Smooth muscle cell of the brain vasculature (primary cell): ENCODE measurements around the gene CCNG2.

Source experiments
- DNase-seq: peaks from one replicate; pipeline ENCODE4 v3.0.0-alpha.2; 2012; ENCODE audit warnings: low read depth, low spot score

Gene CCNG2

DNA sequence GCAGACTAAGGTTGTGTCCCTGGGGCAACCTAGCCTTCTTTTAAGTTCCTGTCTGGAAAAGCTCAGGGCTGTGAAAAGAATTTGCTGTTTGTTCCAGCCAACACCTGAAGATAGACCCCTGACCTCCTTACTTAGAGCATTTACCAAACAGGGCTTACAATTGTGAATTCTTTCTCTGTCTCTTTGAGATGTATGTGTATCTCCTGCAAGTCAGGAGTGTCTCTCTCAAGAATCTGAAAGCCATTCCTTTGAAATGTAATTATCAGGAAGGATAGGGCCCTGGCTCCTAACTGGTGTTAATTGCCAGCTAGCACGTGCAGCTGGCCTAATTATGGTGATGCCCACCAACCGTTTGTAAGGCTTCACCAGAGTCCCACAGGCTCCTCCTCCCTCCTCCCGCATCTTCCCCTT, 18.2 kb downstream of the CCNG2 start:
- no peak for DNase-seq

DNA sequence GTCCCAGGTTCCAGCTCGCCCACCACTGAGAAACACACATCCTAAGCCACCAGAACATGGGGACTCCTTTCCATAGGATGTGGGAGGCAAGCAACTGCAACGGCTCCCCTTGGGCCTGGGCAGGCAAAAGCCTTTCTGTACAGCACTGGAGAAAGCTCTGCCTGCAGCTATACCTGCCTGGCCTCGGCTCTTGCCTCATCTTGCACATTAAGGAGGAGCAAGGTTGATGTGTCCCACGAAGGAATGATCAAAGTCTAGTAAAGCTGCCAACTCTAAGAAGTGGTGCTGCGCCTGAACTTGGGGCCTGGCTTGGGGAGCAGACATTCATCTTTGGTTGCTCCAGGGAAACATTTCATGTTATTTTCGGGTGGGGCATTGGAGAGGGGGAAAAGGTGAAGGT, 19.6 kb downstream of the CCNG2 start:
- DNase-seq: no peak

DNA sequence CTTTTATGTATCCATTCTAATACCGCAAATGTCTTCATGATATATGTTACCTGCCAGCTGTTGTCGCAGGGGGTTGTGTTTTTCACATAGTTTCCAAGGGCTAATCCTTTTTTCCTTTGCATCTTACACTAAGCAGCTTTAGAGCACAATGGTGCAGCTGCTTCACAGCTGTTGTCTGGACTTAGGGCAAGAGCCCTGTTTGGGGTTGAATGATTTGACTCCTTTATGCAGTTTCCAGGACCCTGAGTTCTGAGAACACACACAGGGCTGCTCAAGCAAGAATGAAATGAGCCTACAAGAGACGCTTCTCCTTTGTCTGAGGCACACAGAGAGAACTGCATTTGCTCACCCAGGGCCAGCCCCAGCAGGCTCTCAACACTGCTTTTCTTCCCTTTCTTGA, 20.2 kb downstream of the CCNG2 start:
- no peak for DNase-seq

DNA sequence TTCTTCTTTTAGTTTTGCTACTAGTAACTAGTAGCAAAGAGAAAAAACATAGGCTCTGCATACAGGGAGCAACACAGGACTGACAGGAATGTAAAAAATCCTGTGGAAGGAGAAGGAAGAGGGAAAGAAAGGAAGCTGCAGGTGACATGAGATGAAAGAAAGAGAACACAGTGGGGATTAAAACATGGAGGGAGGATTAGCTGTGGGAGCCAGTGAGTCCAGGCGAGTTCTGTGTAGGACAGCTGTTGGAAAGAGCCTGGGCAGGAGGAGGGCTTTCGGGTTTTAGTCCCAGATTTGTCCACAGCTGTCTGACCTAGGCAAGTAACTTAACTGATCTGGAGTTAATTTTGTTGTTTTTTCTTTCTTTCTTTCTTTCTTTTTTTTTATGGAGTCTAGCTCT, 21.6 kb downstream of the CCNG2 start:
- DNase-seq: no peak

DNA sequence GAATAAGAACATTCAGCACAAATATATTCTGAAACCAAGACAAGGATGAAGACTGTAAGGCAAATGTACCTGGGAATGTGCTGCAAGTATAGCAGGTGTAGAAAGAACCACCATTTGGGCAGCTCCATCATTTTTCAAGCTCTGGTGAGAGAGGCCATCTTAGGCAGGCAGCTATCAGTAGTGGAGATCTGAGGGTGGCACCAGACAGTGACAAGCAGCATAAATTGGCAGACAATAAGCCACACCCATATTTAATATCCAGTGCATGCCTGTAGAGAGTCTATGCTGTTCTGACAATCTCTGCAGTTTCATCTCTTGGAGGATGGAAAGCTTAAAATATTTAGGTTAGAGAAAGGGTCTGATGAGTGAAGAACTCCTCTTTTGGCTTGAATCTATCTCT, 22.5 kb downstream of the CCNG2 start:
- DNase-seq: no peak

DNA sequence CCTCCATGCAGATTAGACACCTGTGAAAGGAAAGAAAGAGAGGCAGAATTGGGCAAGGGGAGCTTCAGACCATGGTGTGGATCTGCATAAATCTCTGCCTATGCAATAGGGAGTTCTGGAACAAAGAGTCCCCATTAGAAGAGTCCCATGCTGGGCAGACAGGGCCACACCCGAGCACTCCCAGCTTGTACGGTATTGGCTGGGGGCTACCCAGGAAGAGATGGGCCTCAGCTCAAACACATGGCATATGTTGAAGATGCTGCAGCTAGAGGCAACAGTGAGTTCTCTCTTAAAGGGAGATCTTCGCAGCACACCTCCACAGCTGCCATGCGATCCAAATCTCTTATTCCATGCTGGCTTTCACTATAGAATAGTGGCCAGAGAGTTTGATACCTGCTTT, 24.7 kb downstream of the CCNG2 start:
- no peak for DNase-seq

DNA sequence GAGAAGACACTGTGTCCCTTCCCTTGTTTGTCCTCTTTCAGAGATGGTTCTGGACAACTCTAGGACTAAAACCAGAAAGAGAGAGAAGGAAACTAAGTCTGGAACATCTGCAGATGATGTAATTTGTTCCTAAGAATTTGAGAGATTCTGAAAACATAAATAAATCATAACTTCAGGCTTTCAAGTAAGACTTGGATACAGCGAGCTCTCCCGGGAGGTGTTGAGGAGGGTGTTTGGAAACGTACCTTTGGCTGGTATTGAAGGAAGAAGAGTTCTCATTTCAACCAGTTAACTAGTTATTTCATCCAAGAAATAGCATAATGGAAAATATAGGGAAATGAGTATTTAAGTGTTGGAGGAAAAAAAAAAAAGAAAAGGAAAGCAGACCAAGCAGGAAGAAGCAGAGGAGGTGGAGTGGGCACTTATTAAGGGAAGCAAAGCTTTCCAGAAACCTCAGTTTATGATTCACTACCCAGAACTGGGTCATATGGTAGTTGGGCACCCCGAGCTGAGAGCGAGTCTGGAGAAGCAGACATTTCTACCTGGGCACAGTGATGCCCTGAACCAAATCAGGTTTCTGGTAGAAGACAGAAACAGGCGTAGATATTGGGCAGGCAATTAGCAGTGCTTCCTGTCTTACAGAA, 26.9 kb downstream of the CCNG2 start:
- DNase-seq: no peak

DNA sequence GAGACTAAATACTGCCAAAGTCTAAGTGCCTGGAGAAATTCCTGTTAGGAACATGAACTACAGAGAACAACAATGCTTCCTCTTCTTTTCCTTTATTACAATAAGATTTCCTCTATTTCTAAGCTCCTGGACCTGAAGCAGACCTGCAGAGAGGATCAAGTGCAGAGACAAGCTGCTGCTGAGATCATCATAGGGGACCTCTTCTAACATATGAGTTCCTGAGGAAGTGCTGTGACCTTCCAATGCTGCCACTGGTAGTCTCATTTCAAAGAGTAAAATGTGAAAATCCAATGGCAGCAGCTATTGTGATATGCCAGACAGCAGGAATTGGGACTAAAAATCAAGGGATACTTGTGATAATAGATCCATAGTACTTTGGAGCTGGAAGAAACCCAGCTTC, 28.0 kb downstream of the CCNG2 start:
- DNase-seq: no peak

DNA sequence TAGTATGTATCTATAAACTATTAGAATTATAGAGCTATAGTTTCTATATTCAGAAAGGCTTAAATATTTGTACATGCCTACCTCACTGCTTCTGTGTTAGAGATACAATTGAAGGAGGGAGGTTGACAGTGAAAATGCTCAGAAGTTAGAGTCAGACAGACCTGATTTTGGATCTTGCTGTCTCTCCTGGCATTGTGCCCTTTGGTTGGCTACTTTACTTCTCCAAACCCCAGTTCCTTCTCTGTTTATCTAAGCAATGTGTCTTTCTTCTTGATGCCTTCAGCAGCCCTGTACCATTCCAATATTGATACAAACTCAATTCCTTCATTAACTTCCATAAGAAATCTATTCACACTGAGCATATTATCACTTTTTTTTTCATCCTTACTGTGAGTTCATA, 28.7 kb downstream of the CCNG2 start:
- no peak for DNase-seq

DNA sequence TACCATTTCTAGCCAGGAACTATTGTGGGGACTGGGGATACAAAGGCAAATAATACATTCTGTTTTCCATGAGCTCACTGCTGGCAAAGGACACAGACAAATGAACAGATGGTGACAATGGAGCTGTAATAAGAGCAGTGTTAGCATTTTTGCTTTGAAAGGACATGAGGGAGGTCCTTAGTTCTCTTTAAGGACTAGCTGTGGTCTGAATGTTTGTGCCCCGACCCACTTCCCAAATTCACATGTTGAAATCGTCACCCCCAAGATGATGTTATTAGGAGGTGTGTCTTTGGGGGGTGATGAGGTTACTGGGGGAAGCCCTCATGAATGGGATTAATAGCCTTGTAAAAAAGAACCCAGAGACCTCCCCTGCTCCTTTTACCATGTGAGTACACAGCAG, 30.3 kb downstream of the CCNG2 start:
- no peak for DNase-seq

DNA sequence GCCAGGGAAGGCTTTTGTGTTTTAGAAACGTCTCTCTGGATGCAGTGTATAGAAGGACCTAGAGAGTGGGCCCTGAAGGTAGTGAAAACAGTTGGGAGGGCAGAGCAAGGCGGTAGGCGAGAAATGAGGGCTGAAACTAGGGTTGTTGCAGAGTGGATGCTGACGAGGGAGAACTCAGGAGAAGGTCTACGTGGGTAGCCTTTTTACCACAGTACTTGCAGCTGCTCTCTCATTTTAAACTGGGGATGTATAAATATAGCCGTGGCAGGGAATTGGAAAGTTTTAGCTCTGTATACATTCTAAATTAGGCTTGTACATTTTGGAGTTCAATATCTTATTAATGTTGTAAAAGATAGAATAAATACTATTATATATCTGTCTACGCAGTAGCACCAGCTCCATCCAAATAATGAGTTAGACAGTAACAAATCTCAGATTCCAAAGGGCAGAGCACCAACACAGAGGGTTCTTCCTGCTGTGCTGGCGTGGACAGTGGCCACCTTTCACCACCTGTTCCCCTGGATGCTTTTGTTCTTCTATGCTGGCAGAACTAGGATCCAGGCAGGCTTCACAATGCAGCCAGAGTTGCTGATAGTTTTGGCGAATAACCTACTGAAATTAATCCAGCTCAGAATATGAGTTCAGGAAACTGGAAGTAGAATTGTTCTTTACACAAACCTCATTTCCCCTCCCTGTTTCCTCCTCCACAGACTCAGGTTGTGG, 31.7 kb downstream of the CCNG2 start:
- no peak for DNase-seq

DNA sequence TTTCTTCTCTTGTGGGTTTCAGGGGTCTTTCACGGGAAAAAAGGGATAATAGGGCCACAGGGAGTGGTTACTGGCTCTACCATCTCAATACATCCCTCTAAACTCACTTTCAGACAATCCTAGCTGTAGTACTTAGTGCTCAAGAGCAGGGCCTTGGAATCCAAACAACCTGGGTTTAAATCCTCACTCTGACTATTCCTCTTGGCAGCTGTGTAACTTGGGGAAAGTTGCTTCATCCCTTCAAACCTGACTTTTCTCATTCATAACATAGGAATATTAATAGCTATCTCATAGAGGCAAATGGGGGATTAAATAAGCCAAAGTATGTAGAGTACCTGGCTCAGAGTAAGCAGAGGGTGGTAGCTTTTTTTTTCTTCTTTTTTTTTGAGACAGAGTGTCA, 32.4 kb downstream of the CCNG2 start:
- DNase-seq: no peak

DNA sequence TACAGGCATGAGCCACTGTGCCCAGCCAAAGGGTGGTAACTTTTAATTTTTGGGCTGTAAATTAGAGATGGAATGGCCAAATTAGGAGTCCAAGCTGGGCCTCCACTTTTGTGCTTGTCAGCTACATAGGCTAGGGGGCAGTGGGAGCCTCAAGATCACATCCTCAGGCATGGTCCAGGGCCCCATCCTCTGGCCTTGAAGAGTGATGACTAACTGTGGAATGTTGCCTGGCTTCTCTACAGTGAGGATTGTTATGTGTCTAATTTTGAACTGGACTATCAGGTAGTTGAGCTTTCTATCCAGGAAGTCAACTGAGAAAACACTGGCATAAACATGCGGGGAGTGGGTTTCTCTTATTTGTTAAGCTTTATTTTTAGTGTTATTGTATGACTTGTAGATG, 33.0 kb downstream of the CCNG2 start:
- no peak for DNase-seq

DNA sequence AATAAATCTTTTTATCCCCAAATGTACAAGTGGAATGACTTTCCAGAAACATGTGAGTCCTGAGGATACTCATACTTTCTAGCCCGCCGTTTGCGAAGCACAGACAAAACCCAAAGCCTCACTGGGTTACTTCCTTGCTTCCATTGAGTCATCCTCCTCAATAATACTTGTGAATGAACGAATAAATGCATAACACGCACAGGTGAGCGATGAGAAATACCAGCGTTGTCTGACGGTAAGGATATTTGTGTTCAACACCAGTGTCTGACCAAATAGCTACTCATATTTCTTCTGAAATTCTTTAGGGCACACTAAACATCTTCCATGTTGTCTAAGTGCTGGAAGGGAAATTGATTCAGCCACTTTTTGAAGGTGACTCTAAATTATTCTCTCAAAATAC, 36.0 kb downstream of the CCNG2 start:
- DNase-seq: no peak

DNA sequence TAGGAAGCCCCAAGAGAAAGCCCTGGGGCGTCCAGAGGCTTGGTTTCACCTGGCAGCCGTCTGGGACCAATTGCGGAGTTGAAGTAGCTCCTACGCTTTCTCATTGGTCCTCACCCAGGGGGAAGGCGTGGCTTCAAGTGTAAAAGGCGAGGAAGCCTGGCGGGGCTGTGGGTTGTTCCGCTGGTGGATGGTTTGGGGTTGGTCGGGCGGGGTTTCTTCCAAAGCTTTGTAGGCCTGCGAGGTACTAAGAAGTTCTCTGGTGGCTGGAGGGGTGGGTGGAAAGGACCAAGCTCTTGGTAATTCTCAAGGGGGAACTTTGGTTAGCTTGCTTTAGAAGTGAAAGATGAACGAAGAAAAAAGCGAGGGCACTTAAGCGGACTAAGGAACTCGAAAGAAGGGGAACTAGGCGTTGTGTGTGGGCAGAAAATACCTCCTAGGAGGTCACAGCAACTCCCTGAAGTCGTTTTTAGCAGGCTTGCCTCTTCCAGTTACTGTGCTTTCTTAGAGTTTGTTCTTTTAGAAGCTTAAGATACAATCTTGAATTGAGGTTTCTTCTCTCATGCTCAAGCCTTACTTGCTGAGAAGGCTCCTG, 36.6 kb downstream of the CCNG2 start:
- DNase-seq: no peak

DNA sequence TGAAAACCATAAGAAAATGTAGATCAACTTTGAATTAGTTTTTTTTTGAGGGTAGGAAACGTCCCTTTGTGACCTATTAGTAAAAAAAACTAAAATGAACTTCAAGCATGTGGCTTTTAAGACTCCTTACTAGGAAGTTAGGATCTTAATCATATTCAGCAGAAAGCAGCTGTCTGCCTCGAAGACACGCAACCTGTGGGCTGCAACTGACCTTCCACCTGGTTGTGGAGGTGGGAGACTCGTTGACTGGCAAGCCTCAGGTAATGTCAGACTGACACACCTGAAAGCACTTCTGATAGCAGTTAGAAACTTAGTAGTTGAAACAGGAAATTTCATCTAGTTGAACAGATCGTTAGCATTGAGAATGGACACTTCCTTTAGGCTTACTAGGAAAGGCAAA, 37.4 kb downstream of the CCNG2 start:
- no peak for DNase-seq

DNA sequence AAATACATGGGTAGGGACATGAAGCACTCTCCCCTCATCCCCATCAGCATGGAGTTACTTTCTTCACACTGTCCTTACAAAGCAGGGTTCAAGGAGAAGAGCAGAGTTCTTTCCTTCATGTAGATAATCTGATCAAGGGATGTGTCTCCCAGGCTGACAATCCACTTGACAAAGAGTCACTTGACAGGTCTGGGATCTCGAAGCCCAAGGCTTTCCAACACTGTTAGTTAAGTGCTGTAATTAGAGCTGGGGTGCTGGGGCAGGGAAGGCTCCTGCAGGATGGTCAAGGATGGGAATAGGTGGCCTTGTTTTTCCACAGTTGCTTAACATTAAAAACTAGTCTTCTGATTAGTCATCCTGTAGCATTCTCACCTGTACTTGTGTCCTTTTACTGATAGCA, 38.0 kb downstream of the CCNG2 start:
- no peak for DNase-seq

DNA sequence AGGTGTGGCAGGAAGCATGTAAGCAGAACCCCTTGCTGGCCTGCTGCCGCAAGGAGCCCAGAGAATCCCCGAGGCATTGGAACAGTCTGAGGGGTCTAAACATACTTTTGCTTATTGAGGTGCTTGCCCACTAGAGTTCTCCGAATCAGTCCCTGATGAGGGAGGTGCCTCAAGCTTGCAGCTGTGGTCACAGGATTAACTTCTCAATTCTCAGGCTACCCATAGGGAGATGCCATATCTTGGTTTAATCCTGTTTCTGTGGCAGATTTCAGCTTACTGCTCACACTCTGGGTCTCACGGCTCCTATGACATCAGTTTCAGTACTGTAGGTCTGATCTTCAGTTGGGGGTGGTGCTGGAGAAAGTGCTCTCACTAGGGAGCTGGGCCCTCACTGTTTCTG, 39.9 kb downstream of the CCNG2 start:
- no peak for DNase-seq

DNA sequence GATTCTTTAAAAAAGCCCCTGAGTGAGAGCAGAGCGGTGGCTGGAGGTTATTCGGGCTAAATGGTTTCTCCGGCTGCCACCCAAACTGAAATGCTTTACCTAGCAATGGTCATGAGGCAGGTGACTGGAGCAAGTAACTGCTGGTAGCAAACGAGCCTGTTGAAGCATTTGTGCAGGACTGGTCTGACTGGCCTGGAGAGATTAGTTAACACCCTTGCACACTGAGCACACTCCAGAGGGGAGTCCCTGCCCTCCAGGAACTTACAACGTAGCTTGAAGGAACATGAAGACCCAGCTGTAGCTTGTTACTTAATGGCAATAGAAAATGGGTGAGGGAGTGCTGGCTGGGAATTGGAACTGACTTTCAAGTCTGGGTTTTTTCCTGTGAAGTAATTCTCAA, 40.4 kb downstream of the CCNG2 start:
- no peak for DNase-seq

DNA sequence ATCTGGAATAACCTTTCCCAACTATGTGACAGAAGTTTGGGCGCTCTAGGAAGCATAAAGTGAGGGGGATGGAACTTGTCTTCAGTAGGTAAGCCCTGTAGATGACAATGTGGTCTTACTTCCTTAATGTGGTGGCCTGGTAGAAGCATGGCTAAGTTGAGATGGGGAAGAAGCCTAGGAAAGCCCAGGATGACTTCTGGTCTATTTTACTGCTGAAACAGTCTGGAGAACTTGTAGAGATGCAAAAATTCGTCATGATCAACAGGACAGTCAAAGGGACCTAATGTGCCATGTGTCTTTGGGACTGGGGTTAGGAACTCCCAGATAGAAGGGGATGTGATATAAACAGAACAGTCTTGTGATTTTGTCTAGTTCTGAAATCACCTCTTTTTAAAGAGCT, 40.8 kb downstream of the CCNG2 start:
- no peak for DNase-seq

DNA sequence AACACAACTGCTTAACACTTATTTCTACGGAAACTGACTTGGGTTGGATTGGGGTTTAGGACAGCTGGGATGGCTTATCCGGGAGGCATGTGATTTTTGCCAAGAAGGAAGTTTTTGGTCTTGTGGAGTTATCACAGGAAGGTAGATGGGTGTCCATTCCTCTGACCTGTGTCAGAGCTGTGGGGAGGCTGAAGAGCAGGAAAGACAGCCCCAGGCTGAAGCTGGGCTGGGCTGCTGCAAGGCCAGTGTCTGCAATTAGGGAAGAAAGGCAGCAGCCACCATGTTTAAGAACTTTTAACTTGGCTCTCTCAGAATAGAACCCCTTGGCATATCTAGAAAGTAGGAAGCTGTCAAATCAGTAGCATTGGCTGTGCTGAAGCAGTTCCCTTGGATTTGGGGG, 42.3 kb downstream of the CCNG2 start:
- DNase-seq: no peak

DNA sequence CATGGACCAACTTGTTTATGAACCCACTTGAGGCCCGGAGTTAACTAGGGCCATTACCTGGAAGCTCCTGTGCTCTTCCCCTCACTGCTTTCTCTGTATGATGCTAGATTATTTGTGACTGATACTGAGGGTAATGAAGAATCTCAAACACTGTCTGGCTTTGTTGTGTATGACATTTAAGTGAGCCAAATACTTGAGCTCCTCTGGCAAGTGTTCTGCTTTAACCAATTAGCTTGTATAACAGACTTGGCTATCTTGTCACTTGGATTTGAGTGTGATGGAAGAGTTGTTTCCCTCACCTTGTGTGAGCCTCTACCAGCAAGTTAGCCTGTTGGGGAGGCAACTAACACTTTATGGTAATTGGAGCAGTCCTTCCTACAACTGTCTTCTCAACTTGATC, 42.7 kb downstream of the CCNG2 start:
- DNase-seq: no peak

DNA sequence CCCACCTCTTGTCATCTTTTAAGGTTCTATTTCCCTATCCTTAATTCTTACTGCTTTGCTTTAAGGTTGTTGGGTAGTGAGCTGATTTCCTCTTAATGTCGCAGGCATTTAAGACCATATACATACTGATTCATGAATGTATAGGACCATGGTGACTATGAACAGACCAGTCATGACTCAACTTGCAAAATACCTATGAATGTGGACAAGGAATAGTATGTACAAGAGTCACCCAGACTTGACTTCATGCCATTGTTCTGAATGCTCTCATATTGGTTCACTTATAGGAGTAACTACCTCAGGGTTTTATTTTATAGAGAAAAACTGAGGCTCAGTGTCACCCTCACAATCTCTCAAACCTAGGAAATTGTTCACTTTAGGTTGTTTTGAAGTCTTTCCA, 44.3 kb downstream of the CCNG2 start:
- DNase-seq: no peak
